Ramos (cell line): ENCODE measurements around the gene FHOD3.

ENCODE experiments used
- in situ Hi-C: fragments of 300-500 bp; cut with MboI; formaldehyde crosslinking; loops from one replicate; pipeline ENCODE4 v1.14.3; 2022; ENCODE audit warnings: low sequenced_read_pairs; ENCODE audit not compliant: unreplicated experiment

The FHOD3 gene

GRCh38 chr18:36401462-36401861 is 103.9 kb downstream of the FHOD3 start:
- in situ Hi-C loops, result no loop called here

DNA sequence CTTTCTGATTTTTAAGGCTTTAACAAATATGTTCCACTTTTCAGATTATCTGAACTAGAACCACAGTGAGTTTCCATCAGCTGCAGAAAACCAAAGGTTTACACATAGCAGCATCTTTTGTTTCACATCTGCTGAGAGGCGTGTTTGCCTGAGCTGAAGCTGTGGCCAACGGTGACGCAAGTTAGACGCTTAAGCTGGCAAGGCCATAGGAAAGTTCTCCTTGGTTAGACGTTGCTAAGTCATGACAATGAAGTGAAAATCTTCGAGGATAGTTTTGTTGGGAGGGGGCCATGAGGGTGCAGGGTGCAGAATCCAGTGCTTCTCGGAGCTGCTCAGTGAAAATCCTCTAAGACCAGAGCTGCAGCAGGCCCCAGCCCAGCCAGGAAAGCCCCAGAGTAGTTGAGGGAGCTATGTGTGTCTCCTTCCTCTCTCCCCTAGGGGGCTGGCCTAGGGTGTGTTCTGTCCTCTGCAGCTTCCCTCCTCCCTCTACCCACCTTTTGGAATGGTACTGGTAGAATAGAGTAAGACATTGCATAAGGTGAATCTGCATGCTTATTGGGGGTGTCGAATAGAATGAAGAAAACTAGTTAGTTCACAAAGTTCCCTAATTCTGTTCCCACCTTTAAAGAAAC is 105.4 kb downstream of the FHOD3 start:
- in situ Hi-C loops, result no loop called here

GRCh38 chr18:36403896-36404820 is 106.6 kb downstream of the FHOD3 start:
- in situ Hi-C loops, result no loop called here

DNA sequence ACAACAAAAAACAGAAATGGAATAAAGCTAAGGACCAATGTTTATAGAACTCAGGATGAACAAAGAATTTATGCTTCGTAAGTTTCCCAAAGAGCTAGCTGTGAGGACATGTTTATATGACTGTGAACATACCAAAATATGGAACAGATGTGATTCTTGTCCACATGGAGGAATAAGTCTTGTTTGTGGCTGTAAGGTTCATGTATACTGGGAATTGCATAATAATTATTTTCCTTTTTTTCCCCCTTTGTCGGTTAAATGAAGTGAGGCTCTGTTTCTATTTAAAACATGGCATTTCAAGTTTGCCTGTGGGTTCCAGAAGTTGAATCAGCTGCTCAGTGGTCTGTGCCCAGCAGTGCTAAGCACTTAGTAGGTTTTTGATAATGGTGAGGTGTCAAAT is 108.1 kb downstream of the FHOD3 start:
- in situ Hi-C loops, result no loop called here

DNA sequence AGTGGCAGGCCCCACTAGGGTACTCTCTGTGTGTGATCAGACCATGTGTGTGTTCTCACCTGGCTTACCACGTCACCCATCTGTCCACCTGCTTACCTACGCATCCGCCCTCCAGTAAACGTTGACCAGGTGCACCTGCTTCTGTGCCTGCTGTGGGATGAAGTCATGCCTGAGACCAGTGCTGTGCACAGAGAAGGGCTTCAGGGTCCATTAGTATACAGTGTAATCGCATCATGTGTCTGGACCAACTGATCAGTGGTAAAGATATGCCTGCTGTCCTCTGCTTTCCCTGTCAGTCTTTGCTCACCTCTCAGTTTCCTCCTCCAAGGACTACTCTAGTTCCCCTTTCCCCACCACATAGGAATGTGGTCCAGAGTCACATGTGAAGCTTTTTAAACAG is 109.3 kb downstream of the FHOD3 start:
- in situ Hi-C loops, result no loop called here

DNA sequence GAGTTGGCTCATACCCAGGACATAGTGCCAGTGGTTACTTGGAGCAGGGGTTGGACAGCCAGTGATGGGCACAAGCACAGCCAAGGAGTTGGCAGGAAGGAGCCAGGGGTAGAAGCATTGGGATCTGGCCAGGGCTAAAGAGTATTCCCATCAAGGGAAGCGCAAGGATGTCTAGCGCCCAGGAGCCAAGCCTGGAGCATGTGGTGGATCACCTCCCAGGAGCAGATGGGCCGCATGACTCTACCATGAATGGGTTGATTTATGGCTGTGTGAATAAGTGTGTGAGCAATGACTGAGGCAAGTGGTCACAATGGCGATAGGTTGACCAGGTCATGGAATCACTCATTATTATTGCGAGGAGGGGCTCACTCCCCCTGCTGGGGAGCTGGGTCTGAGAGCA is 111.1 kb downstream of the FHOD3 start:
- in situ Hi-C loops, result no loop called here

DNA sequence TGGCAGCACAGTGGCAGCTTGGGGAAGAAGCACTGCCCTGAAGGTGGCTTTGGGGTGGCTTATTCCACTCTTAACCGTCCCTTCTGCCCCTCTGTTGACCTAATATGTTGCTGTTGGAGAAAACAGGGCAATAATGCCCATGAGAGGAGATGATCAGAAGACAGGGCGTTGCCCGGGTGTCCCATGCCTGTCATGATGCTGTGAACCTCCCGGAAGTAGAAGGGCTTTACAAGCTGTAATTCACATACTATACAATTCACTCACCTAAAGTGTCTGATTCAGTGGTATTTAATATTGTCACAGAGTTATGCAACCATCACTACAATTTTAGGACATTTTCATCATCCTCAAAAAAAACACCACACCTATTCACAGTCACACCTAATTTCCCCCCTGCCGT is 112.3 kb downstream of the FHOD3 start:
- in situ Hi-C loops, result no loop called here

DNA sequence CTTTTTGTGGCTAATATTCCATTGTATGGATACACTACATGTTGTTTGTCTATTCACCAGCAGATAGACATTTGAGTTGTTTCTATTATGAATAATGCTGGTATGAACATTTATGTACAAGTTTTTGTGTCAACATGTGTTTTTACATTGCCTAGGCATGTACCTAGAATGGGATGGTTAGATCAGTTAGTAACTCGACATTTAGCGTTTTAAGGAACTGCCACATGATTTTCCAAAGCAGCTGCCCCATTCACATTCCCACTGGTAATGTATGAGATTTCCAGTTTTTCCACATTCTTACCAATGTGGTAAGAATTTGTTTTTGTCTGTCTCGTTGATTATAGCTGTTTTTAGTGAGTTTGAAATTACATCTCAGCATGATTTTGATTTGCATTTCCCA is 112.8 kb downstream of the FHOD3 start:
- in situ Hi-C loops, result no loop called here

DNA sequence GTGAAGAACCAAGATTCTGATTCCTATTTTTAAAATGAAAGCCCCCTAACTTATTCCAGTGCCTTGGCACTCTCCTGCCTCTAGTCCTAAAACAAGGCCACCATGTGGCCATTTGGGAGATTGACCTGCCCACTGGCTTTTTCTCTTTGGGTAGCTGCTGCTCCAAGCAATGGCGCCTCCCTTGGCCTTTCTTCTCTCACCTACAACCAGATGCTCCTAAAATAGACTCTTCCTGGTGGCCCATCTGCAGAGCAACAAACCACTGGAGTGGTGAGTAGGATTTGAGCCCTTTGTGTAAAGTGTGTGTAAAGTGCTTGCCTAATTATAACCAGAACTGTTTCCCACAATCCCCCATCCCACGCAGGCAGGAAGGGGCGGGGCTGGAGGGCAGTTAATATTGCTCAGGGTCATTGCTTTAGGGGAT is 114.2 kb downstream of the FHOD3 start:
- in situ Hi-C loops, result no loop called here

GRCh38 chr18:36412778-36413177 is 115.3 kb downstream of the FHOD3 start:
- in situ Hi-C loops, result no loop called here

GRCh38 chr18:36415171-36415570 is 117.7 kb downstream of the FHOD3 start:
- in situ Hi-C loops, result no loop called here

DNA sequence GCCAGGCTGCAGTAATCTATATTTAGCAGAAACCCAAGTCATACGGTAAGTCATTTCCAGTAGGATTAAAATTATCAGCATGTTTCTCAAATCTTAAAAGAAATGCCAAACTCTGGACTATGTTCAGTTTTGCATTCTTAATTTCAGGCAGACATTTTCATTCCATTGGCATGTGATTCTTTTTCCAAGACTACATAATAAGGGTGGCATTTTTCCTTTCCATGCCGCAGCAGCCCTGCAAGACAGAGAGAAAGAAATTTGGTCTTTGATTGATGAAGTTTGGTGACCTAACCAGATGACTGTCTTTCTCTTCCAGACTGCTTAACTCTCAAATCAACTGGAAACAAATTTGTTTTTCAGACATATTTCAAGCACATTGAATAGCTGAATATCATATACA is 118.1 kb downstream of the FHOD3 start:
- in situ Hi-C loops, result no loop called here

GRCh38 chr18:36419188-36419899 is 121.8 kb downstream of the FHOD3 start:
- in situ Hi-C loops, result no loop called here

DNA sequence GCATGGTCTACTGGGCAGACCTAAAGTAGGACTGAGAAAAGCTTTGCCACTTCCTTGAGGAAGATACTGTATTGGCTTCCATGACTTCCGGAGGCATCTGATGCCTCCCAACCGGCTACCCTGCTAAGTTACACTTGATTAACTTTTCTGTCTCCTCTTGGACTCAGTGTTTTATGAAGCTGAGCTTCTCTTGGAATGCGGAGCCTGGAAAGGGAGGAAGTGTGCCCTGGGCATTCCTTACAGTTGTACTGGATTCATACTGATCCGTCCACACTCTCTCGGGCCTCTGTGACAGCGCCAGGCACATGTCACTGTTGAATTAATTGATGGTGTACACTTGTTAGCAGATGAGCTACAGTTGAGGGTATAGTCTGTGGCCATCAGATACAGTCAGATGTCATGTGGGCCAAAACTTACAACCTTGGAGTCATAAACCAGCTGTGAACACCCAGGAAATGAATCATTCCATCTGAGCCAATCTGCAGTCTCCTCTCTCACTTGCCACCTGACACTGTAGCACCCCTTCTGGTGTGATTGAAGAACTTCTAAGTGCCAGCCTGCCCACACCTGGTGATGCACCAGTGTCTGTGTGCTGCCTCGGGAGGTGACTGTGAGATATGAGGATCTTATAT is 122.5 kb downstream of the FHOD3 start:
- in situ Hi-C loops, result no loop called here

DNA sequence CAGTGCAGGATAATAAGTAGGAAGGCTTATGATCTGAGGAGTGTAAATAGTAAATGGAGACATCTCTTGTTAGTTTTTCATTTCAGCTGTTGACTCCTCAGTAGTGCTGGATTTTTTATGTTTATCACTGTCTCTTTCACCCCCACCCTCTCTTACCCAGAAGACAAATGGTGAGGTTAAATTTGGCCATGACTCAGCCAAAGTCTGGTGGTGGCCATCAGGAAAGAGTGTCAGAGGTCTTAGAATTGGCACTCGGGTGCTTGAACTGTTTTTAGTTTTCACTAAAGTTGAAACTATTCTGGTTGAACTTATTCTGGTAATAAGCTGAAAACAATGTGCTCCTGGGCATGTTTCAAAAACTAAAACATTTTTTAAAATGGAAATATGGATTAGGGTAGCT is 123.3 kb downstream of the FHOD3 start:
- in situ Hi-C loops, result no loop called here

GRCh38 chr18:36424741-36425142 is 127.2 kb downstream of the FHOD3 start:
- in situ Hi-C loops, result no loop called here

- in situ Hi-C loops, result no loop called here
Measured at GRCh38 chr18:36427369-36427768, 129.9 kb downstream of the FHOD3 start.

GRCh38 chr18:36427831-36428230 is 130.3 kb downstream of the FHOD3 start:
- in situ Hi-C loops, result no loop called here

DNA sequence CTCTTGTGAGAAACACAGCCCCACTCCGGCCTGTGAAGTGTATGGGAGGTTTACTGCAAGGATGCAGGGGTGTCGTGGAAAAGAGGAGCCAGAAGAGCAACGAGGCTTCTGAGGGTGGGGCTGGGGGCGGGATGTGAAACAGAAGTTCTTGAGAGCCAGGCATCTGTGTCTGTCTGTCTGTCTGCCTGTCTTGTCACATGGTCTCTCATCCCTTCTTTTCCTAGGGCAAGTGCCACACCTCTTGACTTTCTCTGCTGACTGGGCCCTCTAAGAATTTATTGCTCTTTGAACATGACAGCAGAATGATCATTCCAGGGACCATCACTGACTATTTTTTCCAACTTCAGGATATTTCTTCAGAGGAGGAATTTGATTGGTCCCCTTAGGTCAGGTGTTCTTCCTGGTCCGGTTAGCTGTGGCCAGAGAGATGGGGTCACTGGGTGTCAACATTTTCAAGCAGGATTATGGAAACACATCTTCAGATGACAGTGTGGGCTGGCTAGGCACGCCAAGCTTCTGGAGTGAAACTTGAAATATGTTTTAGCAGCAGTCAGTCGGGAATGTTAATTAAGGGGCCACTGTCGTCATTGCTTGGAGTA is 131.0 kb downstream of the FHOD3 start:
- in situ Hi-C loops, result no loop called here

DNA sequence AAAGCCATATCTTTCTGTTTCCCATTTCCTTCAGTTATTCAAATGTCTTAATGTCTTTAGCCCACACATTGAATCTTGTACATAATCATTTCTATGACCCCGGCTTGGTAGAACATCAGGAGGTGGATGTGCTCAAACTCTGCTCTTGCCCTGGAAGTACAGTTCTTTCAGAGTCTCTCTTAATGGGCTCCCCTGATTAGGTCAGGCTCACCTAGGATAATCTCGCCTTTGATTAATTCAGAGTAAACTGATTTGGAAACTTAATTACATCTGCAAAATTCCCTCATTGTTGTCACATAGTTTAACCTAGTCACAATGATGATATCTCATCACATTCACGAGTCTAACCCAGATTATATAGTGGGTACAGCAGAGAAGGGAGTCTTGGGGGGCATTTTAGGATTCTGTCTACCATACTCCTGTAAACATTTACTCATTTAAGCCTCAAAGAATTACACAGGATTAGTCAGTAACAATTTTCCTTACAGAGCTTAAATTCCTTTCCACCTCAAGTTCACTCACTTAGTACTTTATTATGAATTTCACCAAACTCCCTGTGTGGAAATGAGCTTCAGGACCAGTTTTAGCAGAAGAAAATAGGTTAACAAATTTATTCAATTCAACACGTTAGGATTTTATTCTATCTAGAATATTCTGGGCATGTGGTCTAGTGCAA is 135.5 kb downstream of the FHOD3 start:
- in situ Hi-C loops, result no loop called here
